Body of pancreas (tissue), 4 donors: ENCODE data around the gene PGC.

Source experiments
- CTCF ChIP-seq, 7 experiments: fragments of 450-650 bp in 4 of 7; fragments of 200-600 bp in 3 of 7; sonication (generic) in 3 of 7; IDR thresholded peaks; one replicate each; pipeline ENCODE4 v1.5.1; 2016 to 2019; ENCODE audit warnings: antibody characterized with exemption in 7 of 7
- POLR2A ChIP-seq, 3 donors: fragments of 450-650 bp; IDR thresholded peaks; one replicate each; pipeline ENCODE4 v1.6.1; 2016; ENCODE audit warnings: antibody characterized with exemption in 3 of 3, mild to moderate bottlenecking in 2 of 3

DNA sequence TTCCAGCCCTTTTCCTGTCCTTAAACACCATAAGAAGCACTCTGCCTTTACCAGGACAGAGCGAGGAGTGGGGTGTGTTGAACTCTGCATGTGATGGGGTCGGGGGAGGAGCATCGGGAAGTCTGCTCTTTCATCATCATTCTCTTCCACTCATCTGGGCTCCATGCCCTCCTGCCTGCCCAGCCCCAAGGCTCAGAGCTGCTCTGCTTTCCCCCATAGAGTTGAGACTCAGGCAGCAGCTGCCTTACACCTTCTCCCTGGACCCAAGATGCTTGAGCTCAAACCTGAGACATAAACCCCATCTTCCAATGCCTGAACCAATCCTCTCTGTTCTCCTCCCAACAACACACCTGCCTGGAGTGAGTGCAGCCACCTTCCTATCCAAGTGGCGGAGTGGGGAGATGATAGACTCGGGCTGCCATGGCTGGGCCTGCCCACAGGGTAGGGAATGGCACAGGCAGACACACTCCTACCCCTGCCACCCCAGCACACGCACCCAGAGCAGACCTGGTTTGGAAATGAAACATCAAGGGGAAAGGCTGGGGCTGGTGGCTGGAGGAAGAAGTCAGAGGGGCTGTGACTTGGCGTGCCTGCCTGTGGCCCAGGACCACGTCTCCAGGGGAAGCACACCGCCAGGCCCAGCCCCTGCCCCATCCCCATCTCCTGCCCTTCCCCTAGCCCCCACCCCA, 40.2 kb downstream of the PGC start:
- TF ChIP-seq POLR2A (IDR thresholded peaks at IDR 0.05) (no peak), CTCF (IDR thresholded peaks at IDR 0.05) (no peak)
